Gastrocnemius medialis (tissue), 4 donors: ENCODE measurements around the gene GPR158. TPM values are rescaled to one million over a fixed set of nuclear protein-coding genes. Genes with fewer than 3 reads are reported as not detected.

Source experiments
- ATAC-seq, 2 donors: fragments of 150-250 bp; one replicate each; pipeline ENCODE4 v1.9.1; 2016
- DNase-seq, 2 donors: peaks; one replicate each; pipeline ENCODE4 v3.0.0-alpha.2; 2019
- H3K27ac ChIP-seq, 4 donors: fragments of 200-600 bp; sonication (generic); 1 replicate in 1 of 4; 2 replicates in 3 of 4; pipeline ENCODE4 v1.5.1; 2016 to 2018; ENCODE audit warnings: mild to moderate bottlenecking in 2 of 4, moderate library complexity in 1 of 4
- H3K27me3 ChIP-seq, 3 donors: fragments of 200-600 bp; sonication (generic) in 2 of 3; 1 replicate in 1 of 3; 2 replicates in 2 of 3; pipeline versions ENCODE4 v1.5.1 to v1.6.0; 2016 to 2019; ENCODE audit warnings: mild to moderate bottlenecking in 1 of 3, moderate library complexity in 1 of 3
- H3K36me3 ChIP-seq, 2 donors: fragments of 200-600 bp; sonication (generic) in 1 of 2; one replicate each; pipeline ENCODE4 v1.5.1; 2017 to 2018
- H3K4me1 ChIP-seq, 2 donors: fragments of 200-600 bp; sonication (generic) in 1 of 2; one replicate each; pipeline ENCODE4 v1.5.1; 2016 to 2017; ENCODE audit warnings: mild to moderate bottlenecking in 2 of 2
- H3K4me3 ChIP-seq, 4 donors: fragments of 200-600 bp; sonication (generic) in 3 of 4; 1 replicate in 1 of 4; 2 replicates in 3 of 4; pipeline ENCODE4 v1.5.1; 2016 to 2019; ENCODE audit warnings: mild to moderate bottlenecking in 2 of 4
- H3K9me3 ChIP-seq, 3 donors: fragments of 200-600 bp; sonication (generic) in 2 of 3; 1 replicate in 1 of 3; 2 replicates in 2 of 3; pipeline ENCODE4 v1.5.1; 2016 to 2019
- CTCF ChIP-seq, 5 experiments: fragments of 450-650 bp in 3 of 5; fragments of 200-600 bp in 2 of 5; sonication (generic) in 2 of 5; IDR thresholded peaks in 4 of 5; conservative IDR thresholded peaks in 1 of 5; 1 replicate in 4 of 5; 2 replicates in 1 of 5; pipeline ENCODE4 v1.5.1; 2016 to 2019; ENCODE audit warnings: antibody characterized with exemption in 5 of 5, mild to moderate bottlenecking in 3 of 5, moderate library complexity in 3 of 5
- POLR2A ChIP-seq, 2 donors: fragments of 450-650 bp; IDR thresholded peaks; one replicate each; pipeline ENCODE4 v1.6.1; 2017; ENCODE audit warnings: antibody characterized with exemption in 2 of 2, mild to moderate bottlenecking in 2 of 2, moderate library complexity in 2 of 2
- in situ Hi-C, 4 donors: fragments of 200-750 bp; cut with MboI; loops; one replicate each; pipeline versions ENCODE4 v1.15.0 to v1.8.0; 2017; ENCODE audit warnings: low sequenced_read_pairs in 4 of 4
- intact Hi-C: fragments of 100-400 bp; cut with DNase I; formaldehyde crosslinking; loops from one replicate; pipeline ENCODE4 v1.15.1; 2023; ENCODE audit warnings: low total_unique reads
- total RNA-seq, 4 donors: library from RNA; depleted of rRNA; stranded (reverse); fragments of >200 nt; gene quantifications; one replicate each; pipeline versions ENCODE4 v1.1.0 to v1.2.3, GENCODE V29; 2016

Gene GPR158
- total RNA-seq, 4 donors from 2014 or later = 0.04 TPM; not detected in 3

GRCh38 chr10:25573316-25573715 lies 398.5 kb downstream of the GPR158 start:
- intact Hi-C loops = no loop called here
- Histone ChIP-seq H3K36me3 (no peaks in the 10 kb centered on the region), H3K4me3 (no peak overlapping the region), H3K9me3 (no peaks in the 10 kb centered on the region), H3K27ac (no peak overlapping the region), H3K27me3 (no peaks in the 10 kb centered on the region), H3K4me1 (no peaks in the 10 kb centered on the region)
- in situ Hi-C loops = no loop called here
- no peak for ATAC-seq
- no peak for DNase-seq
- no peak for TF ChIP-seq CTCF (IDR thresholded peaks at IDR 0.05 in 4 of 5, conservative IDR thresholded peaks at IDR 0.05 in 1 of 5)
- no peak for TF ChIP-seq POLR2A (IDR thresholded peaks at IDR 0.05)

GRCh38 chr10:25575343-25575742 lies 400.5 kb downstream of the GPR158 start:
- H3K9me3 ChIP-seq = no peaks in the 10 kb centered on the region
- H3K4me3 ChIP-seq = no peak overlapping the region
- H3K27me3 ChIP-seq = no peaks in the 10 kb centered on the region
- no peak for TF ChIP-seq POLR2A (IDR thresholded peaks at IDR 0.05)
- TF ChIP-seq CTCF (IDR thresholded peaks at IDR 0.05 in 4 of 5, conservative IDR thresholded peaks at IDR 0.05 in 1 of 5) = no peak
- H3K27ac ChIP-seq = no peak overlapping the region
- DNase-seq (no peak), ATAC-seq (peak; percentile 75 to 81)
- intact Hi-C loops = no loop called here
- no peaks in the 10 kb centered on the region for H3K36me3 ChIP-seq
- in situ Hi-C loops = no loop called here
- no peaks in the 10 kb centered on the region for H3K4me1 ChIP-seq

- H3K27ac ChIP-seq = no peak overlapping the region
- H3K36me3 ChIP-seq = no peaks in the 10 kb centered on the region
- no peaks in the 10 kb centered on the region for H3K27me3 ChIP-seq
- TF ChIP-seq CTCF (IDR thresholded peaks at IDR 0.05 in 4 of 5, conservative IDR thresholded peaks at IDR 0.05 in 1 of 5) (no peak), POLR2A (IDR thresholded peaks at IDR 0.05) (no peak)
- no peak overlapping the region for H3K4me3 ChIP-seq
- in situ Hi-C loops = no loop called here
- ATAC-seq (no peak), DNase-seq (no peak)
- no peaks in the 10 kb centered on the region for H3K4me1 ChIP-seq
- intact Hi-C loops = no loop called here
- no peaks in the 10 kb centered on the region for H3K9me3 ChIP-seq
Measured at GRCh38 chr10:25578061-25578460, 403.3 kb downstream of the GPR158 start.

GRCh38 chr10:25582961-25583360 lies 408.2 kb downstream of the GPR158 start:
- H3K36me3 ChIP-seq = no peaks in the 10 kb centered on the region
- H3K4me3 ChIP-seq = no peak overlapping the region
- DNase-seq (no peak), ATAC-seq (no peak)
- no peaks in the 10 kb centered on the region for H3K27me3 ChIP-seq
- H3K27ac ChIP-seq = no peak overlapping the region
- intact Hi-C loops (no loop called here), in situ Hi-C loops (no loop called here)
- TF ChIP-seq POLR2A (IDR thresholded peaks at IDR 0.05) (no peak), CTCF (IDR thresholded peaks at IDR 0.05 in 4 of 5, conservative IDR thresholded peaks at IDR 0.05 in 1 of 5) (no peak)
- no peaks in the 10 kb centered on the region for H3K4me1 ChIP-seq
- H3K9me3 ChIP-seq = no peaks in the 10 kb centered on the region

- no peak overlapping the region for H3K27ac ChIP-seq
- DNase-seq = no peak
- H3K4me3 ChIP-seq = no peak overlapping the region
- intact Hi-C loops (no loop called here), in situ Hi-C loops (no loop called here)
- no peak for TF ChIP-seq POLR2A (IDR thresholded peaks at IDR 0.05)
- no peak for TF ChIP-seq CTCF (IDR thresholded peaks at IDR 0.05 in 4 of 5, conservative IDR thresholded peaks at IDR 0.05 in 1 of 5)
- H3K36me3 ChIP-seq = no peaks in the 10 kb centered on the region
- H3K4me1 ChIP-seq = no peaks in the 10 kb centered on the region
- no peaks in the 10 kb centered on the region for H3K9me3 ChIP-seq
- no peaks in the 10 kb centered on the region for H3K27me3 ChIP-seq
- ATAC-seq = no peak
Measured at GRCh38 chr10:25600651-25601050, 425.9 kb downstream of the GPR158 start.
